ENCODE measurements around the gene ZKSCAN7. TPM values are rescaled to one million over a fixed set of nuclear protein-coding genes. Genes with fewer than 3 reads are reported as not detected.

The ZKSCAN7 gene
- total and polyA plus RNA-seq, 2 of the 13 experiments (the other 11 are each of a cell fraction or from before 2014, with no cell fraction given), result 2.3 to 3.8 TPM

GRCh38 chr3:44522494-44522933, 32.5 kb upstream of the ZKSCAN7 start (continued):
- TF ChIP-seq, protein P1, sequence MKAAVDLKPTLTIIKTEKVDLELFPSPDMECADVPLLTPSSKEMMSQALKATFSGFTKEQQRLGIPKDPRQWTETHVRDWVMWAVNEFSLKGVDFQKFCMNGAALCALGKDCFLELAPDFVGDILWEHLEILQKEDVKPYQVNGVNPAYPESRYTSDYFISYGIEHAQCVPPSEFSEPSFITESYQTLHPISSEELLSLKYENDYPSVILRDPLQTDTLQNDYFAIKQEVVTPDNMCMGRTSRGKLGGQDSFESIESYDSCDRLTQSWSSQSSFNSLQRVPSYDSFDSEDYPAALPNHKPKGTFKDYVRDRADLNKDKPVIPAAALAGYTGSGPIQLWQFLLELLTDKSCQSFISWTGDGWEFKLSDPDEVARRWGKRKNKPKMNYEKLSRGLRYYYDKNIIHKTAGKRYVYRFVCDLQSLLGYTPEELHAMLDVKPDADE (CRISPR knock-in tag; IDR thresholded peaks at IDR 0.05), result no peak
- peak; percentile 51; the same call in 1 of the 2 replicates for TF ChIP-seq ZFX (CRISPR knock-in tag; IDR thresholded peaks at IDR 0.05; ENCODE audit: low read depth)
- TF ChIP-seq FOXA3 (CRISPR knock-in tag; IDR thresholded peaks at IDR 0.05), result peak; percentile 37; the same call in 1 of the 2 replicates
- no peak for TF ChIP-seq ZNF512B (CRISPR knock-in tag; IDR thresholded peaks at IDR 0.05; ENCODE audit: borderline replicate concordance)
- TF ChIP-seq ZNF746 (CRISPR knock-in tag; IDR thresholded peaks at IDR 0.05), result no peak
- no peak for TF ChIP-seq ZNF761 (CRISPR knock-in tag; conservative IDR thresholded peaks at IDR 0.05)
- peak; percentile 61; the same call in 1 of the 2 replicates for TF ChIP-seq SOX13 (IDR thresholded peaks at IDR 0.05)
- TF ChIP-seq SOX13 (CRISPR knock-in tag; conservative IDR thresholded peaks at IDR 0.05 in 1 of 2, IDR thresholded peaks at IDR 0.05 in 1 of 2), result peak in 1 of 2 experiments; percentile 91; a peak in 2 of 4 replicates
- no peak for TF ChIP-seq ZNF615 (CRISPR knock-in tag; IDR thresholded peaks at IDR 0.05; ENCODE audit: borderline replicate concordance)
- TF ChIP-seq HNF1B (CRISPR knock-in tag; IDR thresholded peaks at IDR 0.05), result peak; percentile 21; the same call in 1 of the 2 replicates
- TF ChIP-seq NR2C2 (CRISPR knock-in tag; IDR thresholded peaks at IDR 0.05; ENCODE audit: borderline replicate concordance), result no peak
- peak; percentile 78 for TF ChIP-seq SOX5 (CRISPR knock-in tag; IDR thresholded peaks at IDR 0.05; ENCODE audit: borderline replicate concordance)
- no peak for TF ChIP-seq GABPA (IDR thresholded peaks at IDR 0.05; ENCODE audit: low read depth, low read length)
- TF ChIP-seq GABPA (CRISPR knock-in tag; IDR thresholded peaks at IDR 0.05; ENCODE audit: low read depth), result peak; percentile 37; the same call in 1 of the 2 replicates
- peak; percentile 44; the same call in 1 of the 2 replicates for TF ChIP-seq HOXA3 (CRISPR knock-in tag; IDR thresholded peaks at IDR 0.05)
- no peak for TF ChIP-seq REPIN1 (CRISPR knock-in tag; IDR thresholded peaks at IDR 0.05; ENCODE audit: borderline replicate concordance, low read depth)
- no peak for TF ChIP-seq BORCS8-MEF2B (CRISPR knock-in tag; IDR thresholded peaks at IDR 0.05)
- TF ChIP-seq ZNF580 (CRISPR knock-in tag; IDR thresholded peaks at IDR 0.05; ENCODE audit: borderline replicate concordance, low read depth), result no peak
- 0 out of 2 replicates have a peak, but pooled peaks have one; percentile 20 for TF ChIP-seq GATAD2A (CRISPR knock-in tag; IDR thresholded peaks at IDR 0.05)
- TF ChIP-seq HNRNPL (IDR thresholded peaks at IDR 0.05; ENCODE audit: low read depth, low read length), result no peak
- no peak for TF ChIP-seq ZNF546 (CRISPR knock-in tag; conservative IDR thresholded peaks at IDR 0.05)
- 0 out of 2 replicates have a peak, but pooled peaks have one; percentile 14 for TF ChIP-seq CEBPG (CRISPR knock-in tag; IDR thresholded peaks at IDR 0.05)
- no peak for TF ChIP-seq ZNF34 (CRISPR knock-in tag; IDR thresholded peaks at IDR 0.05; ENCODE audit: borderline replicate concordance)
- TF ChIP-seq TFE3 (CRISPR knock-in tag; IDR thresholded peaks at IDR 0.05), result peak; percentile 80
- TF ChIP-seq KLF11 (CRISPR knock-in tag; IDR thresholded peaks at IDR 0.05), result no peak
